Adipose tissue (tissue), 3 donors: ENCODE measurements around the gene CXADR. TPM values are rescaled to one million over a fixed set of nuclear protein-coding genes. Genes with fewer than 3 reads are reported as not detected.

Experiments
- H3K27ac ChIP-seq: one replicate; pipeline ENCODE4 v1.5.1; 2013; ENCODE audit warnings: low read depth, low read length
- WGBS, 3 donors: extraction: QIAGEN DNeasy Blood & Tissue Kit; methylation state at CpG; one replicate each; pipeline ENCODE4 v1.1.7; 2013; 5-methylcytosine and 5-hydroxymethylcytosine counted together
- polyA plus RNA-seq, 3 donors: library from polyadenylated mRNA; stranded (reverse); fragments of 200-250 nt; gene quantifications; one replicate each; pipeline ENCODE4 v1.2.3, GENCODE V29; 2013
- donor health status: healthy with polysubstance abuse.
- donor health status: Bipolar disorder and iron deficiency.
- donor health status: healthy.

CXADR gene
- polyA plus RNA-seq, 3 donors = 0.11 to 5.7 (median 1.8) TPM

DNA sequence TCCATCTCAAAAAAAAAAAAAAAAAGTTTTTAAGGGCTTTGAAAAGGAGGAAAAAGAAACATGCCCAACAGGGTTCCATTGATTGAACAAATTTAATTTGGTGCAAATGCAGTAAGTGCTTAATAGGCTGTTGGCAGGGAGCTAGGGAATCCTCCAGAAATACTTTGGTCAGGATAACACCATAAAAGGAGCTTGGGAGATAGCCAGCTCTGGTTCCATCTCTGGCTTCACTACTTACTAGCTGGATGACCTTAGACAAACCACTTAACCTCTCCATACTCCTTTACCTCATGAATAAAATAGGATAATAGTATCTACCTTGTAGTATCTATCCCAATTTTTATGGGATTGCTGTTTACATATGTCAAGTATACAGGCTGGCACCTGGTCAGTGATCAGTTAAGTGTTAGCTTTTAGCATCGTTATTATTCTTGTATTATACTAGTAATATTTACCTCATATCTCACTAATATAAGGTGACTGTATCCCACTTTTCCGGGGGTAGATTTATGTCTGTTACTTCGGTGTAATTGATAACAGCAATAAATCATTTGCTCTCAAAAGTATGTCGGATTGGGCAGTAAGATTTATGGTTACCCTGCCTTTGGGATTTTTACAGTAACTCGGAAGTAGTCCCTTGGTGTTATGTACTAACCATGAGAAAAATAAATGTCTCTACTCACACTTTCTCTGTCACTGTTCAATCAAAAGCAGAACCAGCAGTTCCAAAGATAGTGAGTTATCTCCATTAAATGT is 63.4 kb downstream of the CXADR start:
- no peak overlapping the region for H3K27ac ChIP-seq
- WGBS, 3 donors = 46 to 54% (median 53%) methylated on average over 5 of the region's 5 CpGs

DNA sequence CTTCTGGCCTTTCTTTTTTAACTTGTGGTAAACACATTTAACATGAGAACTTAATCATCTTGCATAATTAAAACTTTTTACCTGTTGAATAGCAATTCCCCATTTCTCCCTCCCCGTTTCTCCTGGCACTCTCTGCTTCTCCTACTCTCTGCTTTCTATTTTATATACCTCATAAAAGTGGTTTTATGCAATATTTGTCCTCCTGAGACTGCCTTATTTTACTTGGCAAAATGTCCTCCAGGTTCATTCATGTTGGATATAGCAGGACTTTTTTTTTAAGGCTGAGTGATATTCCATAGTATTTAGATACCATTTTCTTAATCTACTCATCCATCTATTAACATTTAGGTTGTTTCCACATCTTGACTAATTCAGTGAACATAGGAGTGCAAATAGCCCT is 64.9 kb downstream of the CXADR start:
- 76 to 91% (median 86%) methylated on average over 1 of the region's 1 CpG for WGBS, 3 donors
- H3K27ac ChIP-seq = no peak overlapping the region

DNA sequence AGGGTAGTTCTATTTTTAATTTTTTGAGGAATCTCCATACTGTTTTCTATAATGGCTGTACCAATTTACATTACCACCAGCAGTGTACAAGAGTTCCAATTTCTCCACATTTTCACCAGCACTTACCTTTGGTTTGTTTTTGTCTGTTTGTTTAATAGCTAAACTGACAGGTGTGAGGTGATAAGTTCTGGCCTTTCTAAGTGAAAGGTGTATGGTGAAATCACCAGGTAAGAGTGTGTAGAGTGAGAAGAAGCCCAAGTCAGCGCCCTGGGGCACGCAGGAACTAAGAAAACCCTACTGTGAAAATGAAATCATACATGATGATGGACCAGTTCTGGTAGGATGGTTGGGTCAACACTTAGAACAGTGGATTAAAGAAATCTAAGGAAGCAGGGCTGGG is 65.3 kb downstream of the CXADR start:
- WGBS, 3 donors = 77 to 94% (median 91%) methylated on average over 2 of the region's 2 CpGs
- H3K27ac ChIP-seq = no peak overlapping the region

DNA sequence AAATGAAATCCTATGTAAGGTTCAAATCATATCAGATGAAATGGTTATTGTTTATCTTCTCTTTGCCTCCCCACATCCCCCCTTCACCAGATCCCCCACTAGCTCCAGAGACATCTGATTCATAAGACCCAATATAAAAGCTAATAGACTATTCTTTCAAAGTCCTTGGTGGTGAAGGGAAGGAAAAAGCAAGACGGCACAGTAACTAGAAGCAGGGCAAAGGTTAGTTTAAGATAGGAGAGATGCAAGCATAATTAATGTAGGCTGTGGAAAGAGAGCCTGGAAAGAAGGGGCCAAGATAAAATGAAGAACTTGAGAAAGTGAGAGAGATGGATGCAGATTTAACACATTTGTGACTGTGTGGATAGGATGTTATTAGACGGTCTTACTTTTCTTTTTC is 66.0 kb downstream of the CXADR start:
- WGBS, 3 donors = 71 to 77% (median 75%) methylated on average over 2 of the region's 2 CpGs
- no peak overlapping the region for H3K27ac ChIP-seq

DNA sequence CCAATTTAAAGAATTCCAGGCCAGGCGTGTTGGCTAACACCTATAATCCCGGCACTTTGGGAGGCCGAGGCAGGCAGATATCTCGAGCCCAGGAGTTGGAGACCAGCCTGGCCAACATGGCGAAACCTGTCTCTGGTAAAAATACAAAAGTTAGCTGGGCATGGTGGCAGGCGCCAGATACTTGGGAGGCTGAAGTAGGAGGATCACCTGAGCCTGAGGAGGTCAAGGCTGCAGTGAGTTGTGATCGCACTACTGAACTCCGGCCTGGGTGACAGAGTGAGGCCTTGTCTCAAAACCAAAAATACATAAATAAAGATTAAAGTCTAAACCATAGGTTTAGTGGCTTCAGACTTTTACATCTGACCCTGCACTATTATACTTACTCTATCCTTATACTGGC is 67.5 kb downstream of the CXADR start:
- 94 to 99% (median 97%) methylated on average over 8 of the region's 8 CpGs for WGBS, 3 donors
- no peak overlapping the region for H3K27ac ChIP-seq

DNA sequence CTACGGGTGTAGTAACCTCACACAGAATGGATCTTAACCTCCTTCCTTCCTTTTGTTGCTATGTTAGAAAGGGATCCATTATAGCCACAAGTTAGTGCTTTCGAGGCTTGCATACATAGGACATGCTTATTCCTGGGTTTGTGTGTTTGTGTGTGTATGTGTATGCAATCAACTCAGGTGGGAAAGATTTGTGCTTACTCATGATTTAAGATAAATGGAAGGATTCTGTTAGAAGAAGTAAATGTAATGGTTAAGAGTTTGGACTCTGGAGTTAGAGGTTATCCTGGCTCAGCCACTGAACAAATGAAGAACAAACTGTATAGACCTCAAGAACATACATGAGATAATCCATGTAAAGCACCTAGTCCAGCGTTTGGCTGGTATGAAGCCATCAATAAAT is 71.1 kb downstream of the CXADR start:
- WGBS, 3 donors = 75 to 82% (median 81%) methylated on average over 3 of the region's 3 CpGs

DNA sequence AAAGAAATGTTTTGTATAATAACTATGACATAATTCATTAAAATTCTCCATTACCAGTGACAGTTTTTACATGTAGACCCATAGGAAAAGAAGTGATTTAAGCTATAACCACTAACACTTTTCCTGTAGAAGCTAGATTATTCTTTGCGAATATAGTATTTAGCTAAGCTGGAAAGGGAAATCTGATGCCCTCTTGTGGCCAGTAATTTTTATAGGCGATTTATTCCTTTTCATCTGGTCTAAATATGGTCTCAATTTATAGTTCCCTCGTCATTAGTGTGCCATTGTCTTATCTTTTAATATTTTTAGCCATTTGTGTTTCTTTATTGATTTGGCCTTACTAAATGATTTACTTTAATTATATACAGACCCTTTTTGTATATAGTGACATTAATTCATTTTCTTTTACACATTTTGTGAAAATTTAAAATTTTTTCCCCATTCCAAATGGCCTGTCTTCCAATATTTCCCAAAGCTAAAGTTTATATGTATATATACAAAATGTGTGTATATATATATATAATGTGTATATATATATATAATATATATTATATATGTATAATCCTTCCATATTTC is 73.1 kb downstream of the CXADR start:
- no peak overlapping the region for H3K27ac ChIP-seq
- WGBS, 3 donors = 6 to 9% (median 8%) methylated on average over 3 of the region's 3 CpGs

More for the DNA sequence above, 71.1 kb downstream of the CXADR start:
- no peak overlapping the region for H3K27ac ChIP-seq

DNA sequence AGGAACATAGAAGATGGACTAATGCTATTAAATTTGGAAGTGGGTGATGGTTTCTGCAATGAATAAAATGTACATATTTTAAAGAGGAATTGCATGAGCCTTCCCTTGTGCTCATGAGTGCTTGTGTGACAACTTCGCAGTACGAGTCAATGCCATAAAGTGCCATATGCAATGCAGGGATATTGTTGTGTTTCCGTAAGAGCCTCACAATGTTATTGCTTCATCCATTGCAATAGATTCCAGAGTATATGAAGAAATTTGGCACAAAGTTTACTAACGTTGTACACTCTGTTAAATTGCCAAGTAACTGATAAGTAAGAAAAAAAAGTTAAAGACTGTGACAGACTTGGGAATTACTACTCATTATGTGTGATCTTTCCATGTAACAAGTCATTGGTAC is 77.6 kb downstream of the CXADR start:
- H3K27ac ChIP-seq = no peak overlapping the region
- 52 to 67% (median 54%) methylated on average over 4 of the region's 4 CpGs for WGBS, 3 donors

DNA sequence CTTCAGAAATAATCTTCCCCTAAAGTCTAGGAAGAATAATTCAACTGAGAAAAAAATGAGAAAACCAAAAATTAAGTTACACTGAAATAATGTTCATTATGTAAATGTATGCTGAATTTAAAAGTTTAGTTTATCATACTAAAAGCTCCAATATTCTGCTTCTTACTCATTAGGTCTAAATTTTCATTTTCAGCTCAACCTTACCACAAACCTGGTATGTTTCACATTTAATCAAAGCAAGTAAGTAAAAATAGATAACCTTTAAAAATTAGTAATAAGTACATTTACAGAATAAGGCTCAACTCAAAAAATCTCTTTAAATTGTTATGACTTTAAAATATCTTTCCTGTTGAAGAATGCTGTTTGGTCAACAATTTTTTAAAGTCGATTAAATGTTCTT is 84.8 kb downstream of the CXADR start:
- H3K27ac ChIP-seq = no peak overlapping the region
- 70 to 86% (median 78%) methylated on average over 1 of the region's 1 CpG for WGBS, 3 donors

DNA sequence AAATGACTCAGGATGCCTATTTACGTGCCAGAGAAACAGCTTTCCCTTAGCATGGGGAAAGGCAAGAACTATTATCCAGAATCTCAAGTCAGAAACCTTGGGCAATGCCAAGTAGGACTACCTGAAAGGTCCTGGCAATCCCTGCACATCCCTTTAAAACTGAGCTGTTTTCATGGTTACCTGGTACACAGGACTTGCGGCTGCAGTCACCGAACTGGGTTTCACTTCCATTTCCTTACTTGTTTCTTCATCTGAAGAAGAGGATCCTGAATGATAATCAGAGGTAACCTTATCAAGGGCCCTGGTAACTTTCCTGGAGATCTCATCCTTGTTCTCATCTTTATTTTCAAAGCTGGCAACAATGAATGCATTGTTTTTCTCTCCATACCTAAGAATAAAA is 85.6 kb downstream of the CXADR start:
- H3K27ac ChIP-seq = no peak overlapping the region
- 85 to 94% (median 90%) methylated on average over 3 of the region's 3 CpGs for WGBS, 3 donors

DNA sequence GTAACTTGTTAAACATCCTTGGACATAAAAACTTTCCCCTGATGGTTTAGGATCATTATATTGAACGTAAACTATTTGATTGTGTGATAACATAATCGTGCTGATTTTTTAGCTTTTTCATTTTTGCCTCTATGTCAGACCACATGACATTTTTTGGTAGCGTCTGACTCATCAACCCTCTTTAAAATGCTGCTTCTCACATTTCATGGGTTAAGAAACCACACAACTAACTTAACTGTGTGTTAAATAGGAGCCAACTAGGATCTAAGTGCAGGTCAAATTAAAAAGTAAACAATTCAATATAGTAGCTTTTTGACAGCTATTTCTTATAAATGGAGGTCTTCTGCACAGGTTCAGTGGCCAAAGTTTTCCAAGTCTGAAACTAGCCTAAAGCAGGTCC is 90.0 kb downstream of the CXADR start:
- no peak overlapping the region for H3K27ac ChIP-seq
- 80 to 82% (median 80%) methylated on average over 3 of the region's 3 CpGs for WGBS, 3 donors

DNA sequence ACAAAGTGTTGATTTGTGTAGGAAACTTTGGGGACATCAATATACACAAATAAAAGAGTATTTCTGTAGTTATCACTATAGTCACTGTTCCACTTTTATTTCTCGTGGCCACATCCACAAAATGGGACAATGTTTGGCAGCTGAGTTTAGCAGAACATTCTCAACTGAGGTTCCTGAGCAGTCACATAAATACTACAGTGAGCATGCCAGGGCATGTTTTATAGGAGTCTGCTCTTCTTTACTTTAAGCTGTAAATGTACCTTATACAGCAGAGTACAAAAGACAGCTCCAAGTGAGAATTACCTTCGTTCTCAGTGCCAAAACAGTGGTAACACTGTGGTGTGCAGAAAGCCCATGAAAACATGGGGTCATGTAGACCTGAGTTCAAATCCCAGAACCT is 94.8 kb downstream of the CXADR start:
- 91 to 97% (median 95%) methylated on average over 2 of the region's 2 CpGs for WGBS, 3 donors
- no peak overlapping the region for H3K27ac ChIP-seq

DNA sequence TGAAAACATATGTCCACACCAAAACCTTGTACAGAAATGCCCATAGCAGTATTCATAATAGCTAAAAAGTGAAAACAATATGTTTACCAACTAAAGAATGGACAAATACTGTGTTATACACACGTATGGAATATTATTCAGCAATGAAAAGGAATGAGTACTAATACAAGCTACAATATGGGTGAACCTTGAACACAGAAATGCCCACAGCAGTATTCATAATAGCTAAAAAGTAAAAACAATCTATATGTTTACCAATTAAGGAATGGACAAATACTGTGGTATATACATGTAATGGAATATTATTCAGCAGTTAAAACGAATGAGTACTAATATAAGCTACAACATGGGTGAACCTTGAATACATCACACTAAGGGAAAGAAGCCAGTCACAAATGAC is 96.8 kb downstream of the CXADR start:
- H3K27ac ChIP-seq = no peak overlapping the region
- 92 to 97% (median 96%) methylated on average over 2 of the region's 2 CpGs for WGBS, 3 donors

DNA sequence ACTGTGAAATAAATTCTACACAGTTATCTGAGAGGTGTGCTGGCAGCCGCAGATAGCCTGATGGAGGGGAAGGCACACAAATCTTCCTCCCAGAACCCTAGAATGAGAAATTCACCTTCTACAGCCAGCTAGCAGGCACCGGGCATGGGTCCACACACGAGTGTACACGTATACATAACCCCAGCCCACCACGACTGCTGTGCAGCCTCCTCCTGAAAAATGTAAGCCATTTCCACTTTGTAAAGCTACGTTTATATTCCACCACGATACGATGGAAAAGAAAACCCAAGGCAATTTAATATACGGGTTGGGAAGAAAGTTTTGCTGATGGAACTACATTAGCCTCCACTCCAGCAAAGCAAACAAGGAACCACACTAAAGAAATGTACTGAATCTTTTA is 98.1 kb downstream of the CXADR start:
- 23 to 48% (median 34%) methylated on average over 9 of the region's 9 CpGs for WGBS, 3 donors
- H3K27ac ChIP-seq = no peak overlapping the region

DNA sequence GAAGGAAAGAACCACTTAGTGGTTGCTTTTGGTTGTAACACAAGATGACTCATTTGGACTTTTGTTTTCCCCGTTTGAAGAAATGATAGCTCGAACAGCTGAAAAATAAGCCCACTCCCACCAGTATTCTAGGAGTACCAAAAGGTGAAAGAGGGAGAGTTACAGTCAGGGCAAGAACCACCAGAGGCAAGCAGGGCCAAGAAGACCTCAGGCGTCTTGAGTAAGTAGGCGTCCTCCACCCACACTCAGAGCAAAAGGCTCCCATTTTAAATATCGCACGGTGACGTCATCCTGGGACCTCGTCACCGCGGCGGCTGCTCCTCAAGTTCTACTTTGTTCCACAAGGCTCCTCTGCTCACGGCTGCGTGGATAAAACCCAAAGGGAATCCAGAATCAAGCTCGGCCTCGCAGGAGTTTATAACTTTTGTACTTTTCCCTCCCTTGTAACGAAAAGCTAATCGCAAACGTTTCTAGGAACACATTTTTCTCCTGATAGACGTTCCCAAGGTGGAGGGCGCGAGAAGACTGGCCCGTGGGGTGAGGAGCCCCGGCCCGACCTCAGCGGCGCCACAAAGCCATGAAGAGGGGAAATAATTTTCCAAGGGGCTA is 98.7 kb downstream of the CXADR start:
- 0 to 1% (median 0%) methylated on average over 26 of the region's 26 CpGs for WGBS, 3 donors
- H3K27ac ChIP-seq = peak overlapping the region; percentile 12

DNA sequence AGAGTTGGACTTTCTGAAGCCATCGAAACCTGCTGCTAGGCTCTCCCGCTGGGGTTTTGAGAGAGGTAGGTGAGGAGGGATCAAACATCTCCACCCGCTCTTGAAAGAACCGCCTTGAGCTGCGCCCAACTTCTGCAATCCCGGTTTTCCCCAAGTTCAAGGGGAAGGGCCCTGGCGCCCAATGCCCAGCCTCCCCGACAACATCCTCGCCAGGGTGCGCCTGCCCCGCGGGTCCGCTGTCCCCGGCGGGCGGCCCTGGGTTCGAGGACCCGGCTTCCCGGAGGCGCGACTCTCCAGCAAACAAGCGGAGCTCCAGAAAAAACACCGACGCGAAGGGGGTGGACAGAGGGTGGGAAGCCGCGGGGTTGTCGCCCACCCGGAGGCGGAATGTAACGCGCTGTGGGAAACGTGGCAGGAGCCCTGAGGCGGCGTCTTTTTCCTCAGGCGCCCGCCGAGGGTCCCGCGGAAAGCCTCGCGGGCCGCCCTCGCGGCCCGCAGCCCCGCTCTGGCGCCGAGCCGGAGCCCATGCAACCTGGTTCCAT is 99.3 kb downstream of the CXADR start:
- WGBS, 3 donors = 0 to 1% (median 1%) methylated on average over 45 to 50 of the region's 50 CpGs
- H3K27ac ChIP-seq = peak overlapping the region; percentile 12

DNA sequence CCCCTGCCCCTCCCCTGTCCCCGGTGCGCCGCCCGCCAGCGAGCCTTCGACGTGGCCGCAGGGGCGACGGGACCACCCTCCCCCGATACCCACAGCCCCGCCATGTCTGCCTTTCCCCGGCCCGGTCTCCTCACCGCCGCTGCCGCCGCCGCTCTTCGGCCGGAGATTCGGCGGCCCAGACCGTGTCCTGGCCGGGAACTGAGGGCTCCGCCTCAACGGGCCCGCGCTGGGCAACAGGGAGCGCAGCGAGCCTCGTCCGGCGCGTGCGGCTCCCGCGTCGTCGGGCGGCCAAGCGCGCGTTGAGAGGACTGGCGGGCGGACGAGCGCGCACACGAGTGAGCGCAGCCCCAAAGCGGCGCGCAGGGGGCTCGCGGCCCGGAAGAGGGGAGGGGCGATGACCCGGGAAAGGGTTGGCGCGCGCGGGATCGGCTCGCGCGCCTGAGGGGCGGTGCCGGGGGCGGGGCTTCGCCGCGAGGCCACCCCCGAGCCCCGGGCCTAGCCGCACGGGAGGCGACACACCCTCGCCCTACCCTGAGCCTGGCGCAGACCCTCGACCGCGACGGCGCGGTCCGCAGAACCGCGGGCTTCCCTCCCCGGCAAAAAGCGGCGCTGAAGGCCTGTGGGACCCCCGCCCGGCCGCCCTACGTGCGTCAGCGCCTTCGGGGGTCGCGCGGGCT is 99.9 kb downstream of the CXADR start, which contains the start of gene BTG3:
Gene BTG3 (minus strand): TSS at position 337 of the 677 bp plus-strand sequence. CDS start 3,757 bp downstream, outside the sequence.
- WGBS, 3 donors = 1 to 2% (median 1%) methylated on average over 90 to 102 of the region's 102 CpGs
- H3K27ac ChIP-seq = peak within 1 kb of the TSS; percentile 59

DNA sequence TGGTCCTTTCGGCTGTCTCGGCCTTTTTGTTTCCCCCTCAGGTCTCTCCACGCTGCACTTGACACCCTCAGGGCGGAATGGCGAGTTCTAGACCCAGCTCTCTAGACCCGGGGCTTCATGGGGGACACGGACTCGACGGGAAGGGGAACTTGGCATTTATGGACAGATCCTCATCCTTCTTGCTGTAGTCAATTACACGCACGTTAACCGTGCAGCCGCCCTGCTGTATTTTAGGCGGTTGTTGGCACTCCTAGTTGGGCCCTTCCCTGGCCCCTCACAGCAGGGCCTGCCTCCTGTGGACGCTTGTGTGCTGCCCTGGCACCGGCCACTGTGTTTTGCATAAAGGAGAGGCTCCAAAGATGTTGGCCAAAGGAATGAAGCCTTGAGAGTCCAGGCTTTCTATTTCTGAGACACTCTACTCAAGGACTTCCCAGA is 100.4 kb downstream of the CXADR start:
- WGBS, 3 donors = 19 to 30% (median 20%) methylated on average over 16 of the region's 16 CpGs
- peak overlapping the region; percentile 59 for H3K27ac ChIP-seq

DNA sequence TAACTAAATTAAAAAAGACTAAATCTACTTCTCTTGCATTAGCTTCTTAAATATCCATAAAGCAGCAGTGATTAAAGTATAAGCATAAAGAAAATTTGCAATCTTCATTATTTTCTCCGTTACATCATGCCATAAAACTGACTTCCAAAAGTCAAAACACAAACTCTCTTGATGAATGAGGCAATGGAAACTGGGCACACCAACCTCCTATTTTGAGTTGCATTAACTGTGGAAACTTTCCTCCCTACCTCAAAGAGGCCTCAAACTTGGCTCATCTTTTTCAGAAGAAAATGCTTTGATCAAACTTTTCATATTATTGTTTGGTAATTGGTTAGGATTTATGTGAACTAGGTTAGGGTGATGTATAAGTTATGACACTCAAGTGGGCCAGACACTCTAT is 104.0 kb downstream of the CXADR start:
- H3K27ac ChIP-seq = no peak overlapping the region
- 89 to 92% (median 91%) methylated on average over 1 of the region's 1 CpG for WGBS, 3 donors
